Mononuclear cell (primary cell): Measurements from ENCODE around the gene AMBP. TPM values are rescaled to one million over a fixed set of nuclear protein-coding genes. Genes with fewer than 3 reads are reported as not detected.

ENCODE experiments used
- H3K27me3 ChIP-seq: 2 replicates; pipeline ENCODE4 v1.6.0; 2011; ENCODE audit warnings: low read length, control low read depth; ENCODE audit not compliant: insufficient read depth
- H3K4me1 ChIP-seq: 2 replicates; pipeline ENCODE4 v1.5.1; 2011; ENCODE audit warnings: mild to moderate bottlenecking, low read length, control low read depth; ENCODE audit not compliant: insufficient read depth
- H3K4me3 ChIP-seq: 2 replicates; pipeline ENCODE4 v1.5.1; 2011; ENCODE audit warnings: mild to moderate bottlenecking, low read length, moderate library complexity
- H3K9me3 ChIP-seq: 2 replicates; pipeline ENCODE4 v1.5.1; 2011; ENCODE audit warnings: low read depth, mild to moderate bottlenecking, control low read depth, low read length
- total RNA-seq: library from RNA; depleted of rRNA; stranded (reverse); fragments of >200 nt; gene quantifications from one replicate; pipeline ENCODE4 v1.2.3, GENCODE V29; 2012

AMBP gene
- total RNA-seq, 1 donor: not detected

- Histone ChIP-seq H3K4me3 (no peak overlapping the region), H3K27me3 (no peaks in the 10 kb centered on the region), H3K4me1 (no peaks in the 10 kb centered on the region), H3K9me3 (no peaks in the 10 kb centered on the region)
These were observed 20.8 kb downstream of the AMBP start for GRCh38 chr9:114057161-114057885.

- Histone ChIP-seq H3K4me1 (no peaks in the 10 kb centered on the region), H3K9me3 (no peaks in the 10 kb centered on the region), H3K27me3 (no peaks in the 10 kb centered on the region), H3K4me3 (no peak overlapping the region)
These were observed 21.6 kb downstream of the AMBP start for GRCh38 chr9:114056527-114056926.

GRCh38 chr9:114055894-114056293 is 22.2 kb downstream of the AMBP start:
- Histone ChIP-seq H3K27me3 (no peaks in the 10 kb centered on the region), H3K4me1 (no peaks in the 10 kb centered on the region), H3K4me3 (no peak overlapping the region), H3K9me3 (no peaks in the 10 kb centered on the region)

GRCh38 chr9:114055061-114055460 is 23.0 kb downstream of the AMBP start:
- H3K9me3 ChIP-seq: no peaks in the 10 kb centered on the region
- no peak overlapping the region for H3K4me3 ChIP-seq
- no peaks in the 10 kb centered on the region for H3K4me1 ChIP-seq
- H3K27me3 ChIP-seq: no peaks in the 10 kb centered on the region

- H3K4me3 ChIP-seq: no peak overlapping the region
- no peaks in the 10 kb centered on the region for H3K4me1 ChIP-seq
- no peaks in the 10 kb centered on the region for H3K27me3 ChIP-seq
- H3K9me3 ChIP-seq: no peaks in the 10 kb centered on the region
These were observed 23.9 kb downstream of the AMBP start for GRCh38 chr9:114054191-114054690.

GRCh38 chr9:114053246-114054005 is 24.7 kb downstream of the AMBP start:
- no peaks in the 10 kb centered on the region for H3K4me1 ChIP-seq
- no peaks in the 10 kb centered on the region for H3K9me3 ChIP-seq
- no peaks in the 10 kb centered on the region for H3K27me3 ChIP-seq
- H3K4me3 ChIP-seq: no peak overlapping the region

- Histone ChIP-seq H3K27me3 (no peaks in the 10 kb centered on the region), H3K9me3 (no peaks in the 10 kb centered on the region), H3K4me1 (no peaks in the 10 kb centered on the region), H3K4me3 (no peak overlapping the region)
These were observed 26.4 kb downstream of the AMBP start for GRCh38 chr9:114051706-114052105.

GRCh38 chr9:114051281-114051680 is 26.8 kb downstream of the AMBP start:
- Histone ChIP-seq H3K4me1 (no peaks in the 10 kb centered on the region), H3K4me3 (no peak overlapping the region), H3K9me3 (no peaks in the 10 kb centered on the region), H3K27me3 (no peaks in the 10 kb centered on the region)

- Histone ChIP-seq H3K4me3 (no peak overlapping the region), H3K9me3 (no peaks in the 10 kb centered on the region), H3K27me3 (no peaks in the 10 kb centered on the region), H3K4me1 (no peaks in the 10 kb centered on the region)
These were observed 27.5 kb downstream of the AMBP start for GRCh38 chr9:114050646-114051045.

GRCh38 chr9:114050226-114050568 is 27.9 kb downstream of the AMBP start:
- no peaks in the 10 kb centered on the region for H3K27me3 ChIP-seq
- H3K4me3 ChIP-seq: no peak overlapping the region
- no peaks in the 10 kb centered on the region for H3K9me3 ChIP-seq
- H3K4me1 ChIP-seq: no peaks in the 10 kb centered on the region

- Histone ChIP-seq H3K4me1 (no peaks in the 10 kb centered on the region), H3K9me3 (no peaks in the 10 kb centered on the region), H3K4me3 (no peak overlapping the region), H3K27me3 (no peaks in the 10 kb centered on the region)
These were observed 28.5 kb downstream of the AMBP start for GRCh38 chr9:114049441-114050225.

GRCh38 chr9:114048533-114049415 is 29.3 kb downstream of the AMBP start:
- H3K27me3 ChIP-seq: no peaks in the 10 kb centered on the region
- H3K4me3 ChIP-seq: no peak overlapping the region
- H3K4me1 ChIP-seq: no peaks in the 10 kb centered on the region
- no peaks in the 10 kb centered on the region for H3K9me3 ChIP-seq

- H3K4me3 ChIP-seq: no peak overlapping the region
- H3K4me1 ChIP-seq: no peaks in the 10 kb centered on the region
- H3K9me3 ChIP-seq: no peaks in the 10 kb centered on the region
- no peaks in the 10 kb centered on the region for H3K27me3 ChIP-seq
These were observed 30.4 kb downstream of the AMBP start for GRCh38 chr9:114047717-114048116.

GRCh38 chr9:114046875-114047274 is 31.2 kb downstream of the AMBP start:
- H3K4me1 ChIP-seq: no peaks in the 10 kb centered on the region
- no peaks in the 10 kb centered on the region for H3K9me3 ChIP-seq
- no peak overlapping the region for H3K4me3 ChIP-seq
- no peaks in the 10 kb centered on the region for H3K27me3 ChIP-seq
